GM23338 (cell line): ENCODE results near the gene PPP1R13L. TPM values are rescaled to one million over a fixed set of nuclear protein-coding genes. Genes with fewer than 3 reads are reported as not detected.

Experiments
- ATAC-seq: fragments of 200-7000 bp; cut with Tn5 transposase; 3 replicates; pipeline ENCODE4 v1.9.1; 2020
- DNase-seq: peaks from one replicate; pipeline ENCODE4 v3.0.0-alpha.2; 2015; ENCODE audit warnings: low spot score
- H2AFZ ChIP-seq: fragments of 200-600 bp; sonication (generic); 2 replicates; pipeline ENCODE4 v1.8.0; 2016; ENCODE audit warnings: antibody characterized with exemption, mild to moderate bottlenecking, moderate library complexity
- H3F3A ChIP-seq: fragments of 200-600 bp; sonication (generic); replicated peaks from 2 replicates; pipeline ENCODE4 v1.8.0; 2017; ENCODE audit warnings: antibody characterized with exemption, mixed run types, low read depth
- H3K27ac ChIP-seq: fragments of 200-600 bp; sonication (generic); 2 replicates; pipeline ENCODE4 v1.6.1; 2016; ENCODE audit warnings: low read depth
- H3K27me3 ChIP-seq: fragments of 200-600 bp; sonication (generic); 2 replicates; pipeline ENCODE4 v1.8.0; 2016; ENCODE audit warnings: mild to moderate bottlenecking, mixed run types, moderate library complexity; ENCODE audit not compliant: insufficient read depth
- H3K36me3 ChIP-seq: fragments of 200-600 bp; sonication (generic); 2 replicates; pipeline ENCODE4 v1.8.0; 2016; ENCODE audit warnings: mild to moderate bottlenecking; ENCODE audit not compliant: insufficient read depth
- H3K4me1 ChIP-seq: fragments of 200-600 bp; sonication (generic); 2 replicates; pipeline ENCODE4 v1.8.0; 2016; ENCODE audit warnings: mild to moderate bottlenecking, moderate library complexity; ENCODE audit not compliant: insufficient read depth
- H3K4me2 ChIP-seq: fragments of 200-600 bp; sonication (generic); 2 replicates; pipeline ENCODE4 v1.7.1; 2017; ENCODE audit warnings: mixed run types
- H3K4me3 ChIP-seq: fragments of 200-600 bp; sonication (generic); 2 replicates; pipeline ENCODE4 v1.6.1; 2016; ENCODE audit warnings: mixed run types
- H3K79me2 ChIP-seq: fragments of 200-600 bp; sonication (generic); replicated peaks from 2 replicates; pipeline ENCODE4 v1.8.0; 2017; ENCODE audit warnings: mild to moderate bottlenecking; ENCODE audit not compliant: insufficient read depth
- H3K9me2 ChIP-seq: fragments of 200-600 bp; sonication (generic); 2 replicates; pipeline ENCODE4 v1.8.0; 2017; ENCODE audit not compliant: insufficient read depth
- H4K20me1 ChIP-seq: fragments of 200-600 bp; sonication (generic); replicated peaks from 2 replicates; pipeline ENCODE4 v1.8.0; 2017; ENCODE audit warnings: mild to moderate bottlenecking; ENCODE audit not compliant: insufficient read depth
- H3K27ac Mint-ChIP-seq: 2 replicates; pipeline ENCODE4 v1.8.0; 2020; ENCODE audit warnings: inconsistent platforms, mild to moderate bottlenecking, moderate library complexity, mixed read lengths
- H3K27me3 Mint-ChIP-seq: 3 replicates; pipeline ENCODE4 v1.8.0; 2022; ENCODE audit warnings: low read depth, mild to moderate bottlenecking, moderate library complexity, mixed read lengths, inconsistent platforms; ENCODE audit not compliant: insufficient read depth, poor library complexity
- H3K36me3 Mint-ChIP-seq: 3 replicates; pipeline ENCODE4 v1.8.0; 2021; ENCODE audit warnings: low read depth, mild to moderate bottlenecking, inconsistent platforms, moderate library complexity, mixed read lengths
- H3K4me1 Mint-ChIP-seq: 3 replicates; pipeline ENCODE4 v1.8.0; 2020; ENCODE audit warnings: mild to moderate bottlenecking, inconsistent platforms, mixed read lengths
- H3K4me3 Mint-ChIP-seq: 3 replicates; pipeline ENCODE4 v1.8.0; 2021; ENCODE audit warnings: moderate library complexity, mild to moderate bottlenecking, inconsistent platforms, mixed read lengths
- H3K9me3 Mint-ChIP-seq: 3 replicates; pipeline ENCODE4 v1.8.0; 2020; ENCODE audit warnings: moderate library complexity, mild to moderate bottlenecking, inconsistent platforms, mixed read lengths
- CREB1 ChIP-seq: fragments of 250-450 bp; sonication (Bioruptor Pico); IDR thresholded peaks from 2 replicates; pipeline ENCODE4 v1.5.0; 2020; ENCODE audit warnings: low read depth, mild to moderate bottlenecking, moderate library complexity
- EZH2 ChIP-seq: fragments of 200-600 bp; sonication (generic); IDR thresholded peaks from one replicate; pipeline ENCODE4 v1.8.0; 2017; ENCODE audit warnings: antibody characterized with exemption, mild to moderate bottlenecking, low read depth; ENCODE audit not compliant: unreplicated experiment
- EZH2phosphoT487 ChIP-seq: fragments of 200-600 bp; sonication (generic); IDR thresholded peaks from one replicate; pipeline ENCODE4 v1.8.1; 2018; ENCODE audit warnings: antibody characterized with exemption; ENCODE audit not compliant: unreplicated experiment
- JUNB ChIP-seq: IDR thresholded peaks from one replicate; pipeline ENCODE4 v1.6.1; 2016; ENCODE audit warnings: antibody characterized with exemption; ENCODE audit not compliant: unreplicated experiment
- NANOG ChIP-seq: IDR thresholded peaks from 2 replicates; pipeline ENCODE4 v1.6.1; 2016; ENCODE audit warnings: antibody characterized with exemption, borderline replicate concordance
- POLR2AphosphoS5 ChIP-seq: IDR thresholded peaks from 2 replicates; pipeline ENCODE4 v1.6.1; 2016; ENCODE audit warnings: antibody characterized with exemption, low read depth
- STAT1 ChIP-seq: IDR thresholded peaks from one replicate; pipeline ENCODE4 v1.6.1; 2016; ENCODE audit warnings: antibody characterized with exemption; ENCODE audit not compliant: unreplicated experiment
- ZNF114 ChIP-seq: fragments of 250-450 bp; sonication (Bioruptor Pico); IDR thresholded peaks from 2 replicates; pipeline ENCODE4 v1.5.0; 2020; ENCODE audit warnings: mild to moderate bottlenecking, moderate library complexity
- polyA plus RNA-seq: library from polyadenylated mRNA; unstranded; fragments of >200 nt; fragmentation: Nextera tagmentation; extraction: Ambion mirVana; gene quantifications from 2 replicates; pipeline ENCODE4 v1.2.1, GENCODE V29; 2016
- total RNA-seq: library from RNA; depleted of rRNA; stranded (reverse); fragments of >200 nt; shearing (Covaris generic); gene quantifications from 2 replicates; pipeline ENCODE4 v1.2.3, GENCODE V29; 2014
- TF ChIP-seq, protein P1 (sequence below): IDR thresholded peaks from 2 replicates; pipeline ENCODE4 v1.6.1; 2016; ENCODE audit warnings: antibody characterized with exemption
- TF ChIP-seq, protein P2 (sequence below): fragments of 250-450 bp; sonication (Bioruptor Pico); IDR thresholded peaks from 2 replicates; pipeline ENCODE4 v1.5.0; 2020; ENCODE audit warnings: mild to moderate bottlenecking, moderate library complexity
- TF ChIP-seq, protein P3 (sequence below), 2 experiments: fragments of 200-600 bp in 1 of 2; sonication (generic) in 1 of 2; conservative IDR thresholded peaks; 2 replicates each; pipeline versions ENCODE4 v1.5.1 to v1.6.1; 2016 to 2017; ENCODE audit warnings: antibody characterized with exemption in 2 of 2, low read depth in 2 of 2, mild to moderate bottlenecking in 2 of 2, moderate library complexity in 1 of 2

The PPP1R13L gene
- total and polyA plus RNA-seq, 2 experiments from 2014 or later = 9.6 to 15.5 TPM

DNA sequence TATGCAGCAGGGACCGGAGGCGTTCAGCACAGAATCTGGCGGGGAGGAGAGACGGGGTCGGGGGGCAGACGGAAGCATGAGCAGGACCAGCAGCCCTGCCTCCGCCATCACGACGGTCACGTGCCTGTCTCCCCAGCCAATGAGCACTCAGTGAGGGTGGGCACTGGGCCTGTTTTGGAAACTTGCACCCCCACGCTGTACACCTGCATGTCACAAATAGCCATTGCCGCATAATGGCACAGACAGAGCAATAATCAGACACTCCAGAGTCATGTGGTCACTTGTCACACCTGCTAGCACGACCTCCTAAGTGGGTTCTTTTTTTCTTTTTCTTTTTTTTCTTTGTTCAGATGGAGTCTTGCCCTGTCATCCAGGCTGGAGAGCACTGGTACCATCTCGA lies 43.3 kb downstream of the PPP1R13L start:
- H3K27ac Mint-ChIP-seq = no peak overlapping the region
- no peaks in the 10 kb centered on the region for H3K9me3 Mint-ChIP-seq

DNA sequence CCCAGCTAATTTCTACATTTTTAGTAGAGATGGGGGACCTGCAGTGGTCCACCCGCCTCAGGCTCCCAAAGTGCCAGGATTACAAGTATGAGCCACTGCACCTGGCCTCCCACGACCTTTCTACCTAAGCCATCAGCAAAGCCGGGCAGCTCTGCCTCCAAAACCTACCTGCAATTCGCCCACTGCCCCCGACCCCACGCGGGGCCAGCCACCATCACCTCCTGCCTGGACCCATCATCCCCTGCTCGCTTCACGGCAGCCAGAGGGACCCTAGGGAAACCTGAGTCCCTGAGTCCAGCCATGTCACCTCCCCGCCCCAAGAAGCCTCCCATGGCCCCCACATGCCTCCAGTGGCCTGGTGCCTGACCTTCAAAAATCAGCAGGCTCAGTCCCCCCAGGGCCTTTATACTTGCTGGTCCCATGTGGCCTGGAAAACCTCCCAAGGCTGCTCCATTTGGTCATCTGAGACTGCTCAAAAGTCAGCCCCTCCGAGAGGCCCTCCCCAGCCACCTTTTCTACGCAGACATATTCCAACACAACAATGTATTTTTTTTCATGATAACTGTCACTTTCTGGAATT lies 46.6 kb downstream of the PPP1R13L start:
- no peak overlapping the region for H3K4me3 Mint-ChIP-seq
- no peak overlapping the region for H2AFZ ChIP-seq
- no peaks in the 10 kb centered on the region for H3K27me3 ChIP-seq
- no peak overlapping the region for H3K27ac Mint-ChIP-seq
- no peaks in the 10 kb centered on the region for H3K9me3 Mint-ChIP-seq
- no peak for ATAC-seq
- peaks cover 10% of the 10 kb centered on the region for H4K20me1 ChIP-seq
- H3K4me2 ChIP-seq = no peak overlapping the region
- no peaks in the 10 kb centered on the region for H3K4me1 ChIP-seq
- H3F3A ChIP-seq = no peaks in the 10 kb centered on the region
- H3K9me2 ChIP-seq = no peaks in the 10 kb centered on the region
- H3K27ac ChIP-seq = no peak overlapping the region
- H3K79me2 ChIP-seq = no peaks in the 10 kb centered on the region
- no peak overlapping the region for H3K4me3 ChIP-seq
- H3K4me1 Mint-ChIP-seq = no peaks in the 10 kb centered on the region; the same call in 2 of the 3 replicates
- peaks cover 36% of the 10 kb centered on the region for H3K36me3 ChIP-seq
- DNase-seq = no peak
- peaks cover 86% of the 10 kb centered on the region for H3K36me3 Mint-ChIP-seq
- peaks cover 23% of the 10 kb centered on the region for H3K27me3 Mint-ChIP-seq
- TF ChIP-seq EZH2 (no peak), JUNB (no peak), EZH2phosphoT487 (no peak), STAT1 (no peak)
- TF ChIP-seq, protein P1, sequence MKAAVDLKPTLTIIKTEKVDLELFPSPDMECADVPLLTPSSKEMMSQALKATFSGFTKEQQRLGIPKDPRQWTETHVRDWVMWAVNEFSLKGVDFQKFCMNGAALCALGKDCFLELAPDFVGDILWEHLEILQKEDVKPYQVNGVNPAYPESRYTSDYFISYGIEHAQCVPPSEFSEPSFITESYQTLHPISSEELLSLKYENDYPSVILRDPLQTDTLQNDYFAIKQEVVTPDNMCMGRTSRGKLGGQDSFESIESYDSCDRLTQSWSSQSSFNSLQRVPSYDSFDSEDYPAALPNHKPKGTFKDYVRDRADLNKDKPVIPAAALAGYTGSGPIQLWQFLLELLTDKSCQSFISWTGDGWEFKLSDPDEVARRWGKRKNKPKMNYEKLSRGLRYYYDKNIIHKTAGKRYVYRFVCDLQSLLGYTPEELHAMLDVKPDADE = no peak
- TF ChIP-seq, protein P2, sequence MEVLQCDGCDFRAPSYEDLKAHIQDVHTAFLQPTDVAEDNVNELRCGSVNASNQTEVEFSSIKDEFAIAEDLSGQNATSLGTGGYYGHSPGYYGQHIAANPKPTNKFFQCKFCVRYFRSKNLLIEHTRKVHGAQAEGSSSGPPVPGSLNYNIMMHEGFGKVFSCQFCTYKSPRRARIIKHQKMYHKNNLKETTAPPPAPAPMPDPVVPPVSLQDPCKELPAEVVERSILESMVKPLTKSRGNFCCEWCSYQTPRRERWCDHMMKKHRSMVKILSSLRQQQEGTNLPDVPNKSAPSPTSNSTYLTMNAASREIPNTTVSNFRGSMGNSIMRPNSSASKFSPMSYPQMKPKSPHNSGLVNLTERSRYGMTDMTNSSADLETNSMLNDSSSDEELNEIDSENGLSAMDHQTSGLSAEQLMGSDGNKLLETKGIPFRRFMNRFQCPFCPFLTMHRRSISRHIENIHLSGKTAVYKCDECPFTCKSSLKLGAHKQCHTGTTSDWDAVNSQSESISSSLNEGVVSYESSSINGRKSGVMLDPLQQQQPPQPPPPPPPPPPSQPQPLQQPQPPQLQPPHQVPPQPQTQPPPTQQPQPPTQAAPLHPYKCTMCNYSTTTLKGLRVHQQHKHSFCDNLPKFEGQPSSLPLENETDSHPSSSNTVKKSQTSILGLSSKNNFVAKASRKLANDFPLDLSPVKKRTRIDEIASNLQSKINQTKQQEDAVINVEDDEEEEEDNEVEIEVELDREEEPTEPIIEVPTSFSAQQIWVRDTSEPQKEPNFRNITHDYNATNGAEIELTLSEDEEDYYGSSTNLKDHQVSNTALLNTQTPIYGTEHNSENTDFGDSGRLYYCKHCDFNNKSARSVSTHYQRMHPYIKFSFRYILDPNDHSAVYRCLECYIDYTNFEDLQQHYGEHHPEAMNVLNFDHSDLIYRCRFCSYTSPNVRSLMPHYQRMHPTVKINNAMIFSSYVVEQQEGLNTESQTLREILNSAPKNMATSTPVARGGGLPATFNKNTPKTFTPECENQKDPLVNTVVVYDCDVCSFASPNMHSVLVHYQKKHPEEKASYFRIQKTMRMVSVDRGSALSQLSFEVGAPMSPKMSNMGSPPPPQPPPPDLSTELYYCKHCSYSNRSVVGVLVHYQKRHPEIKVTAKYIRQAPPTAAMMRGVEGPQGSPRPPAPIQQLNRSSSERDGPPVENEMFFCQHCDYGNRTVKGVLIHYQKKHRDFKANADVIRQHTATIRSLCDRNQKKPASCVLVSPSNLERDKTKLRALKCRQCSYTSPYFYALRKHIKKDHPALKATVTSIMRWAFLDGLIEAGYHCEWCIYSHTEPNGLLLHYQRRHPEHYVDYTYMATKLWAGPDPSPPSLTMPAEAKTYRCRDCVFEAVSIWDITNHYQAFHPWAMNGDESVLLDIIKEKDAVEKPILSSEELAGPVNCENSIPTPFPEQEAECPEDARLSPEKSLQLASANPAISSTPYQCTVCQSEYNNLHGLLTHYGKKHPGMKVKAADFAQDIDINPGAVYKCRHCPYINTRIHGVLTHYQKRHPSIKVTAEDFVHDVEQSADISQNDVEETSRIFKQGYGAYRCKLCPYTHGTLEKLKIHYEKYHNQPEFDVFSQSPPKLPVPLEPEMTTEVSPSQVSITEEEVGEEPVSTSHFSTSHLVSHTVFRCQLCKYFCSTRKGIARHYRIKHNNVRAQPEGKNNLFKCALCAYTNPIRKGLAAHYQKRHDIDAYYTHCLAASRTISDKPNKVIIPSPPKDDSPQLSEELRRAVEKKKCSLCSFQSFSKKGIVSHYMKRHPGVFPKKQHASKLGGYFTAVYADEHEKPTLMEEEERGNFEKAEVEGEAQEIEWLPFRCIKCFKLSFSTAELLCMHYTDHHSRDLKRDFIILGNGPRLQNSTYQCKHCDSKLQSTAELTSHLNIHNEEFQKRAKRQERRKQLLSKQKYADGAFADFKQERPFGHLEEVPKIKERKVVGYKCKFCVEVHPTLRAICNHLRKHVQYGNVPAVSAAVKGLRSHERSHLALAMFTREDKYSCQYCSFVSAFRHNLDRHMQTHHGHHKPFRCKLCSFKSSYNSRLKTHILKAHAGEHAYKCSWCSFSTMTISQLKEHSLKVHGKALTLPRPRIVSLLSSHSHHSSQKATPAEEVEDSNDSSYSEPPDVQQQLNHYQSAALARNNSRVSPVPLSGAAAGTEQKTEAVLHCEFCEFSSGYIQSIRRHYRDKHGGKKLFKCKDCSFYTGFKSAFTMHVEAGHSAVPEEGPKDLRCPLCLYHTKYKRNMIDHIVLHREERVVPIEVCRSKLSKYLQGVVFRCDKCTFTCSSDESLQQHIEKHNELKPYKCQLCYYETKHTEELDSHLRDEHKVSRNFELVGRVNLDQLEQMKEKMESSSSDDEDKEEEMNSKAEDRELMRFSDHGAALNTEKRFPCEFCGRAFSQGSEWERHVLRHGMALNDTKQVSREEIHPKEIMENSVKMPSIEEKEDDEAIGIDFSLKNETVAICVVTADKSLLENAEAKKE (CRISPR knock-in tag) = no peak

More for the DNA sequence above, 43.3 kb downstream of the PPP1R13L start:
- 0 out of 2 replicates have a peak, but pooled peaks cover 2% of the 10 kb centered on the region for H3K79me2 ChIP-seq
- no peak overlapping the region for H3K4me2 ChIP-seq
- H3K9me2 ChIP-seq = no peaks in the 10 kb centered on the region
- H3K4me1 ChIP-seq = no peaks in the 10 kb centered on the region
- H3K36me3 ChIP-seq = peaks cover 24% of the 10 kb centered on the region
- ATAC-seq = no peak
- H3K4me3 Mint-ChIP-seq = no peak overlapping the region
- H3K4me3 ChIP-seq = no peak overlapping the region
- H3K4me1 Mint-ChIP-seq = no peaks in the 10 kb centered on the region; the same call in 2 of the 3 replicates
- no peak overlapping the region for H3K27ac ChIP-seq
- H3F3A ChIP-seq = peaks cover 3% of the 10 kb centered on the region; the same call in 1 of the 2 replicates
- no peak for DNase-seq
- no peak overlapping the region for H2AFZ ChIP-seq
- TF ChIP-seq JUNB (no peak), EZH2 (no peak), NANOG (no peak), CREB1 (CRISPR knock-in tag) (no peak), ZNF114 (CRISPR knock-in tag) (no peak), POLR2AphosphoS5 (no peak)
- TF ChIP-seq, protein P3, sequence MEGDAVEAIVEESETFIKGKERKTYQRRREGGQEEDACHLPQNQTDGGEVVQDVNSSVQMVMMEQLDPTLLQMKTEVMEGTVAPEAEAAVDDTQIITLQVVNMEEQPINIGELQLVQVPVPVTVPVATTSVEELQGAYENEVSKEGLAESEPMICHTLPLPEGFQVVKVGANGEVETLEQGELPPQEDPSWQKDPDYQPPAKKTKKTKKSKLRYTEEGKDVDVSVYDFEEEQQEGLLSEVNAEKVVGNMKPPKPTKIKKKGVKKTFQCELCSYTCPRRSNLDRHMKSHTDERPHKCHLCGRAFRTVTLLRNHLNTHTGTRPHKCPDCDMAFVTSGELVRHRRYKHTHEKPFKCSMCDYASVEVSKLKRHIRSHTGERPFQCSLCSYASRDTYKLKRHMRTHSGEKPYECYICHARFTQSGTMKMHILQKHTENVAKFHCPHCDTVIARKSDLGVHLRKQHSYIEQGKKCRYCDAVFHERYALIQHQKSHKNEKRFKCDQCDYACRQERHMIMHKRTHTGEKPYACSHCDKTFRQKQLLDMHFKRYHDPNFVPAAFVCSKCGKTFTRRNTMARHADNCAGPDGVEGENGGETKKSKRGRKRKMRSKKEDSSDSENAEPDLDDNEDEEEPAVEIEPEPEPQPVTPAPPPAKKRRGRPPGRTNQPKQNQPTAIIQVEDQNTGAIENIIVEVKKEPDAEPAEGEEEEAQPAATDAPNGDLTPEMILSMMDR (conservative IDR thresholded peaks at IDR 0.05; ENCODE audit: low read depth in 2 of 2) = no peak
- H3K27me3 Mint-ChIP-seq = peaks cover 14% of the 10 kb centered on the region
- H3K36me3 Mint-ChIP-seq = peaks cover 62% of the 10 kb centered on the region
- peaks cover 10% of the 10 kb centered on the region for H4K20me1 ChIP-seq
- no peaks in the 10 kb centered on the region for H3K27me3 ChIP-seq
